Tibial nerve (tissue), 4 donors: ENCODE measurements around the gene CRHR2. TPM values are rescaled to one million over a fixed set of nuclear protein-coding genes. Genes with fewer than 3 reads are reported as not detected.

ENCODE experiments used
- DNase-seq, 2 donors: peaks; one replicate each; pipeline ENCODE4 v3.0.0-alpha.2; 2019; ENCODE audit warnings: low spot score in 2 of 2
- H3K27ac ChIP-seq, 4 donors: fragments of 200-600 bp; sonication (generic) in 3 of 4; one replicate each; pipeline ENCODE4 v1.5.1; 2017 to 2019; ENCODE audit warnings: mild to moderate bottlenecking in 1 of 4
- H3K27me3 ChIP-seq, 2 donors: fragments of 200-600 bp; sonication (generic) in 1 of 2; one replicate each; pipeline versions ENCODE4 v1.5.1 to v1.6.0; 2017 to 2019
- H3K36me3 ChIP-seq, 3 donors: fragments of 200-600 bp; sonication (generic); one replicate each; pipeline ENCODE4 v1.5.1; 2018 to 2019
- H3K4me1 ChIP-seq, 4 donors: fragments of 200-600 bp; sonication (generic) in 3 of 4; one replicate each; pipeline ENCODE4 v1.5.1; 2017 to 2019
- H3K4me3 ChIP-seq, 4 donors: fragments of 200-600 bp; sonication (generic) in 3 of 4; one replicate each; pipeline ENCODE4 v1.5.1; 2017 to 2019; ENCODE audit warnings: mild to moderate bottlenecking in 1 of 4, moderate library complexity in 1 of 4
- H3K9me3 ChIP-seq, 4 donors: fragments of 200-600 bp; sonication (generic) in 3 of 4; one replicate each; pipeline ENCODE4 v1.5.1; 2017 to 2019
- EP300 ChIP-seq, 2 donors: sonication (generic); formaldehyde crosslinking; IDR thresholded peaks; one replicate each; pipeline ENCODE4 v1.6.1; 2017; ENCODE audit warnings: antibody characterized with exemption in 2 of 2, mild to moderate bottlenecking in 1 of 2
- POLR2A ChIP-seq, 2 donors: fragments of 450-650 bp; IDR thresholded peaks; one replicate each; pipeline ENCODE4 v1.6.1; 2017; ENCODE audit warnings: antibody characterized with exemption in 2 of 2, mild to moderate bottlenecking in 2 of 2, moderate library complexity in 2 of 2
- WGBS, 2 donors: methylation state at CpG; one replicate each; pipeline ENCODE4 v1.1.5; 2018; 5-methylcytosine and 5-hydroxymethylcytosine counted together
- total RNA-seq, 4 donors: library from RNA; depleted of rRNA; stranded (reverse); fragments of >200 nt; gene quantifications; one replicate each; pipeline ENCODE4 v1.1.0, GENCODE V29; 2016
- TF ChIP-seq, protein P1 (sequence below), 5 experiments: fragments of 200-600 bp in 3 of 5; fragments of 450-650 bp in 2 of 5; sonication (generic) in 3 of 5; IDR thresholded peaks; one replicate each; pipeline ENCODE4 v1.5.1; 2016 to 2019; ENCODE audit warnings: antibody characterized with exemption in 5 of 5, mild to moderate bottlenecking in 3 of 5, moderate library complexity in 2 of 5

Gene CRHR2
- total RNA-seq, 4 donors from 2014 or later, result 0.21 to 0.44 TPM; not detected in 2

DNA sequence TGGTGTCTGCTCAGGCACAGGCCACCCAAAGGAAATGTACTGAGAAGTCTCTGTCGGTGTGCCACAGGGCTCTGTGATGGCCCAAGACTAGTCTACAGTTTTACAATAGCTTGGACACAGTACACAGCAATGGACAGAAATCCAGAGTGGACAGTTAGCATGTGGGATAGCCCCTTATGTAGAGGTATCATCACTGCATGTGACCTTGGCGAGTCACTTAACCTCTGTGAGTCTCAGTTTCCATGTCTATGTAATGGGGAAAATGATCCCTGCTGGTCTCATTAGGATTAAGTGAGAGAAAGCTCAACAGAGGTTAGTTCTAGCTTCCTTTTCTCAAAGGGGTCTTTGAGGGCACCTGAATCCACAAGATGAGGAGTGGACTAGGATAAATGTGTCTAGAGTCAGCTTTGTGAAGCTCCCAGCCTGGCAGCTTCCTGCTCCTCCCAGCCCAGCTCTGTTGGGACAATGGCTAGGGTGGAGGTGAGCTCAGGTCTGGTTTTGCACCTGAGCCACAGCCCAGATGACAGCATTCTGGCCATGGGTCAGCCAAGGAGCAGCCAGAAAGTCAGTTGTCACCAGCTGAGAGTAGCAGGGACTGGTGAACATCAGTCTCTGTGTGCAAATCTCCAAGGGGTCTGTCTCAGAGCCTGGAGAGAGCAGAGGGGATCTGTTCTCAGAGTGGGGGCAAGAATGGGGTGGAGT, 17.9 kb downstream of the CRHR2 start:
- H3K9me3 ChIP-seq, result no peaks in the 10 kb centered on the region
- no peak for DNase-seq
- no peak for TF ChIP-seq POLR2A (IDR thresholded peaks at IDR 0.05)
- TF ChIP-seq, protein P1, sequence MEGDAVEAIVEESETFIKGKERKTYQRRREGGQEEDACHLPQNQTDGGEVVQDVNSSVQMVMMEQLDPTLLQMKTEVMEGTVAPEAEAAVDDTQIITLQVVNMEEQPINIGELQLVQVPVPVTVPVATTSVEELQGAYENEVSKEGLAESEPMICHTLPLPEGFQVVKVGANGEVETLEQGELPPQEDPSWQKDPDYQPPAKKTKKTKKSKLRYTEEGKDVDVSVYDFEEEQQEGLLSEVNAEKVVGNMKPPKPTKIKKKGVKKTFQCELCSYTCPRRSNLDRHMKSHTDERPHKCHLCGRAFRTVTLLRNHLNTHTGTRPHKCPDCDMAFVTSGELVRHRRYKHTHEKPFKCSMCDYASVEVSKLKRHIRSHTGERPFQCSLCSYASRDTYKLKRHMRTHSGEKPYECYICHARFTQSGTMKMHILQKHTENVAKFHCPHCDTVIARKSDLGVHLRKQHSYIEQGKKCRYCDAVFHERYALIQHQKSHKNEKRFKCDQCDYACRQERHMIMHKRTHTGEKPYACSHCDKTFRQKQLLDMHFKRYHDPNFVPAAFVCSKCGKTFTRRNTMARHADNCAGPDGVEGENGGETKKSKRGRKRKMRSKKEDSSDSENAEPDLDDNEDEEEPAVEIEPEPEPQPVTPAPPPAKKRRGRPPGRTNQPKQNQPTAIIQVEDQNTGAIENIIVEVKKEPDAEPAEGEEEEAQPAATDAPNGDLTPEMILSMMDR (IDR thresholded peaks at IDR 0.05), result no peak
- TF ChIP-seq EP300 (IDR thresholded peaks at IDR 0.05), result no peak
- 80 to 81% methylated on average over 2 of the region's 2 CpGs for WGBS, 2 donors
- H3K4me1 ChIP-seq, result no peaks in the 10 kb centered on the region
- H3K27me3 ChIP-seq, result no peaks in the 10 kb centered on the region
- H3K36me3 ChIP-seq, result no peaks in the 10 kb centered on the region
- H3K4me3 ChIP-seq, result no peak overlapping the region
- H3K27ac ChIP-seq, result no peak overlapping the region

DNA sequence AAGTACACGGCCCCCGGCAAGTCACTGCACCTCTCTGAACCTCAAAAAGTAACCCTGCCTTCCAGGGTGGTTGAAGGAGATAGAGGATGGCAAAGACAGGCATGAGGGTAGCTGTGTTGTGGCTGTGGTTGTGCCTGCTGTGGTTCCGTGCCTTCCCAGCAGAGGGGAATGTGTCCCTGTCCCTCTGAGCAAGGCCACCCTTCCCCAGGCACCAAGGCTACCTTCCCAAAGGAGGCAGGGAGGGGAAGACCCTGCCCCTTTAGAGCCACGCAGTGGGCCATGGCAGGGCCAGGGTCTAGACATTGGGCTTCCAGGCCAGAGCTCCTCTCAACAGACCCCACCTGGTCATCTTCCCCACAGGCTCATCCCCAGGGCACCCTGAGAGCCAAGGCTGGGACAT, 18.8 kb downstream of the CRHR2 start:
- no peaks in the 10 kb centered on the region for H3K36me3 ChIP-seq
- H3K27me3 ChIP-seq, result no peaks in the 10 kb centered on the region
- no peak for TF ChIP-seq EP300 (IDR thresholded peaks at IDR 0.05)
- TF ChIP-seq, protein P1 (IDR thresholded peaks at IDR 0.05), result no peak
- TF ChIP-seq POLR2A (IDR thresholded peaks at IDR 0.05), result no peak
- no peak for DNase-seq
- no peak overlapping the region for H3K27ac ChIP-seq
- 61 to 68% methylated on average over 3 to 4 of the region's 4 CpGs for WGBS, 2 donors
- H3K4me1 ChIP-seq, result no peaks in the 10 kb centered on the region
- H3K9me3 ChIP-seq, result no peaks in the 10 kb centered on the region
- no peak overlapping the region for H3K4me3 ChIP-seq

DNA sequence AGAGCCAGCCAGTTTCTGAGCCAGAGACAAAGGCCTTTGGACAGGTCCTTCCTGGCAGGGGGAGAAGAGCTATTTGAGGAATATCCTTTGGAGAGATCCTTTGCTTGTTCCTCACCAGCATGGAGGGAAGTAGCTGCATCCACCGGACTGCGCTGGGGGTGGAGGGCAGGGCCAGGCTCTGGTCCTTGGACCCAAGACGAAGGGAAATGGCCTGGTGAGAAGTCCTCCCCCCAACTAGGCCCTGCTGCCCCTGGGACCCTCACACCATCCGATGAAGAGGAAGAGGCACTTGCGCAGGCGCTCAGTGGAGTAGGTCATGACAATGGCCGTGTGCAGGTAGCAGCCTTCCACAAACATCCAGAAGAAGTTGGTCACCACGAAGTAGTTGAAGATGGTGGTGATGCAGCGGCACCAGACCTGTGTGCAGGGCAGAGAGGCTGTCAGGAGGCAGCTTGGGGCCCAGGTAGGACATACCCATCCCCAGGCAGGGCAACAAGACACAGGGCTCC, 19.8 kb downstream of the CRHR2 start:
- 82 to 87% methylated on average over 9 of the region's 9 CpGs for WGBS, 2 donors
- Histone ChIP-seq H3K27ac (no peak overlapping the region), H3K4me3 (no peak overlapping the region), H3K4me1 (no peaks in the 10 kb centered on the region), H3K27me3 (no peaks in the 10 kb centered on the region), H3K9me3 (no peaks in the 10 kb centered on the region), H3K36me3 (no peaks in the 10 kb centered on the region)
- no peak for TF ChIP-seq EP300 (IDR thresholded peaks at IDR 0.05)
- TF ChIP-seq, protein P1 (IDR thresholded peaks at IDR 0.05), result no peak
- no peak for TF ChIP-seq POLR2A (IDR thresholded peaks at IDR 0.05)
- DNase-seq, result no peak

DNA sequence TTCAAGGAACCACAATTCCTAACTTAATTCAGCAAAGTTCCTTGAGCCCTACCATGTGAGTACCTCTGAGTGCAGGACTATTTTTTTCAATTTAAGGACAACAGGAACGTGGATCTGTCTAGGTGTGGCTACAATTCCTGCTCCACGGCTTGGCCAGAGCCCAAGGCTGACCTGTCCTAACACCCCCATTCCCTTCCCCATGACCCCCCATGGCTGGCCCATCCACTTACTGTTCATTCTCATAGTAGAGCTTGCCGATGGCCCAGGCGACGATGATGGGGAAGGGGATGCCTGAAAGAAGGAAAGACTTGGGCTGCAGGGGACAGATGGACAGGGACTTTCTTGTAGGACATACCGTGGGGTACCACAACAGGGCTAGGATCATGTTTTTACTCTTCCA, 20.3 kb downstream of the CRHR2 start:
- WGBS, 2 donors, result 89 to 90% methylated on average over 6 of the region's 6 CpGs
- Histone ChIP-seq H3K36me3 (no peaks in the 10 kb centered on the region), H3K27me3 (no peaks in the 10 kb centered on the region), H3K9me3 (no peaks in the 10 kb centered on the region), H3K27ac (no peak overlapping the region), H3K4me1 (no peaks in the 10 kb centered on the region), H3K4me3 (no peak overlapping the region)
- no peak for TF ChIP-seq EP300 (IDR thresholded peaks at IDR 0.05)
- DNase-seq, result no peak

DNA sequence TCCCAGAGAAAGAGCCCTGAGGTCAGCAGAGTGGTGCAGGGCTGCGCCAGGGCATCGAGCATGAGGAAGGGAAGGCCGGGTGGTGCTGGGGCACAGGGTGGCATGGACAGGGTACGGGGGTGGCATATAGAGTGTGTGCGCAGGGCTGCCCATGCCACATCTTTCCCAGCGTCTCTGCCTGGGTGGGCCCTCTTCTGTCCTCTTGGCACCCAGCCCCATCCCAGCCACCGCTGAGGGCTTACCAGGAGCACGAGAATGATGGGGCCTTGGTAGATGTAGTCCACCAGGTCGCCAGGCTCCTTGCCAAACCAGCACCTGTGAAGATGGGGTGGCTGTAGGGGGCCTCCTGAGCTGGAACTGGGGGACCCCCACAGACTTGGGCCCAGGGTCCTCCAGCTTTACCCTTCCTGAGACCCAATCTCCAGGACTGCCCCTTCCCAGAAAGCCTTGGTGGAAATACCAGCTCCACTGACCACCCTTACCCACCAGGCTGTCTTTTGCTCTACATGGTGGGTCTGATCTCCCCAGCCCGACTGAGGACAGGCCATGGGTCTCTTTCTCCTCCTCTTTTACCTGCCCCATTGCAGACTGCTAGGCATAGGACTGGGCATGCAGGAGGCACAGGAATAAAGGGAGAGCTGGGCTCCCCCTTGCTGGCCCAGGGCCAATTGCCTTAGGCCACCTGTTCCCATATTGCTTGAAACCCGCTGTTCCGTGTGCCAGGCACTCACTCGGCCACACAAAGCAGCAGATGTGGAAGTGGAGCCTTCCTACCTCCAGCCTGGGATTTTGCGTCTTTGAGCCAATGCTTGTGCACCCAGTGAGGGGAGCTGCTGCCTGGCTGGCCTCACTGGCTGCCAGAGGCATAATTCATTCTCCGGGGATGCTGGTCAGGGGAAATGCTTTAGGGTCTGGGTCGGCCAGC, 21.7 kb downstream of the CRHR2 start:
- no peaks in the 10 kb centered on the region for H3K27me3 ChIP-seq
- no peak overlapping the region for H3K4me3 ChIP-seq
- 80% methylated on average over 15 to 16 of the region's 16 CpGs for WGBS, 2 donors
- TF ChIP-seq EP300 (IDR thresholded peaks at IDR 0.05) (no peak), POLR2A (IDR thresholded peaks at IDR 0.05) (no peak)
- TF ChIP-seq, protein P1 (IDR thresholded peaks at IDR 0.05), result no peak
- H3K36me3 ChIP-seq, result no peaks in the 10 kb centered on the region
- H3K27ac ChIP-seq, result no peak overlapping the region
- H3K4me1 ChIP-seq, result no peaks in the 10 kb centered on the region
- H3K9me3 ChIP-seq, result no peaks in the 10 kb centered on the region
- DNase-seq, result no peak
